ENCODE data around the gene LRRD1. TPM values are rescaled to one million over a fixed set of nuclear protein-coding genes. Genes with fewer than 3 reads are reported as not detected.
A peak's percentile ranks its signal among the peaks of the same experiment; 100 is the strongest.

LRRD1 gene
- total and polyA plus RNA-seq, 2 of the 8 experiments (the other 6 are each of a cell fraction or from before 2014, with no cell fraction given) = not detected

GRCh38 chr7:92133737-92134270 lies 45.1 kb downstream of the LRRD1 start (continued):
- no peak for TF ChIP-seq SAP30 (IDR thresholded peaks at IDR 0.05; ENCODE audit: insufficient read depth, insufficient replicate concordance, low read length)
- TF ChIP-seq ATF2 (IDR thresholded peaks at IDR 0.05; ENCODE audit: low read length) = no peak
- TF ChIP-seq BCL11A (IDR thresholded peaks at IDR 0.05; ENCODE audit: low read depth in 2 of 2, low read length in 2 of 2) = no peak
- no peak; the same call in 1 of the 2 replicates for TF ChIP-seq PHF8 (conservative IDR thresholded peaks at IDR 0.05; ENCODE audit: low read depth, low read length)
- TF ChIP-seq, protein P1, sequence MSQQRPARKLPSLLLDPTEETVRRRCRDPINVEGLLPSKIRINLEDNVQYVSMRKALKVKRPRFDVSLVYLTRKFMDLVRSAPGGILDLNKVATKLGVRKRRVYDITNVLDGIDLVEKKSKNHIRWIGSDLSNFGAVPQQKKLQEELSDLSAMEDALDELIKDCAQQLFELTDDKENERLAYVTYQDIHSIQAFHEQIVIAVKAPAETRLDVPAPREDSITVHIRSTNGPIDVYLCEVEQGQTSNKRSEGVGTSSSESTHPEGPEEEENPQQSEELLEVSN (IDR thresholded peaks at IDR 0.05) = no peak
- TF ChIP-seq TAF1 (IDR thresholded peaks at IDR 0.05; ENCODE audit: low read depth, low read length) = 0 out of 2 replicates have a peak, but pooled peaks have one; percentile 32
- TF ChIP-seq CTCF (IDR thresholded peaks at IDR 0.05; ENCODE audit: control extremely low read depth in 1 of 3, insufficient read depth in 1 of 3, low read depth in 1 of 3, low read length in 3 of 3) = peak; percentile 84 to 93 (median 84)
- TF ChIP-seq YY1 (IDR thresholded peaks at IDR 0.05; ENCODE audit: low read depth, low read length) = peak; percentile 74; the same call in 1 of the 2 replicates
- no peak for TF ChIP-seq SIX5 (IDR thresholded peaks at IDR 0.05; ENCODE audit: low read depth, low read length)
- no peak; the same call in 1 of the 2 replicates for TF ChIP-seq POLR2AphosphoS5 (IDR thresholded peaks at IDR 0.05; ENCODE audit: low read depth, low read length)
- peak in 1 of 2 experiments; percentile 75; a peak in 1 of 4 replicates for TF ChIP-seq HDAC2 (IDR thresholded peaks at IDR 0.05; ENCODE audit: borderline replicate concordance in 1 of 2, low read depth in 2 of 2, low read length in 2 of 2)
- no peak for TF ChIP-seq KDM5A (IDR thresholded peaks at IDR 0.05; ENCODE audit: low read length)
